A549 treated with DMSO at 1 μM for 4 hours (cell line): ENCODE results near the gene CLTCL1. TPM values are rescaled to one million over a fixed set of nuclear protein-coding genes. Genes with fewer than 3 reads are reported as not detected.

ENCODE experiments used
- total RNA-seq: library from RNA; stranded (reverse); fragments of 200-300 nt; extraction: Qiagen RNA extraction; gene quantifications from 5 replicates; pipeline ENCODE4 v1.2.3, GENCODE V29; 2022; ENCODE audit warnings: low read depth

Gene CLTCL1
- 4.6 to 6.0 TPM (median 5.4 TPM) in 5 replicates for total RNA-seq

DNA sequence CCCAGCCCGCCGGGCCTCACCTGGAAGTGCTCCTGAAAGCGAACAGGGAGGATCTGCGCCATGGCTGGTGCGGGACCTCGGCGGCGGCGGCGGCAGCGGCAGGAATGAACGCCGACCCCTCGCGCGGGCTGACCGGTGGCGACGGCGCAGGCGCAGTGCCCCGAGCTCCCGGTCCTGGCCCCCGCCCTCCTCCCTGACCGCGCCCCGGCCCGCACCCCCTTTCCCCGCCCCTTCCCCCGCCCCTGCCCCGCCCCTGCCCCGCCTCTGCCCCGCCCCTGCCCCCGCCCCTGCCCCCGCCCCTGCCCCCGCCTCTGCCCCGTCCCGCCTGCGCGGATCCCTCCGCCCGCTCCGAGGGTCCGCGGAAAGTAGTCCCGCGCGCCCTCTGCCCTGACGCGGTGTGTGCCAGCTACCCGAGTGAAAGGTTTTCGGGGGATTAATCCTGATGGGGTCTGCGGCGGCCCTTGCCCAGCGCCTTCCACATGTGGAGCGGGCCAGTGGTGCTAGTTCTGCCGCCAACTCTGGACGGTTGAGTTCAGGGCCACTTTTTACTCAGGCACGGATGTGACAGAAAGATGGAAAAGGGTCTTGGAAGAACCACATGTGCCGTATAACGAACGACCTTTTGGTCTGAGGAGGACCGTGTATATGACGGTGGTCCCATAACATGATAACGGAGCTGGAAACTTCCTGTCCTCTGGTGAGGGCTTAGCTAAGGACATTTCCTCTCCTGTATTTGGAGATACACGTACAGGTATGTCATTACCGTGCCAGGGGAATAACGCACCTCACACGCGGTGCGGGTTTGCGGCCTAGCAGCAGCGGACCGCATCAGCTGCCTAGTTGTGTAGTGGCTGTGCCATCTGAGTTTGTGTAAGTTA lies at the start of gene CLTCL1:
Gene CLTCL1 (minus strand): TSS at position 140 of the 878 bp plus-strand sequence. CDS start 78 bp downstream, at position 62.

DNA sequence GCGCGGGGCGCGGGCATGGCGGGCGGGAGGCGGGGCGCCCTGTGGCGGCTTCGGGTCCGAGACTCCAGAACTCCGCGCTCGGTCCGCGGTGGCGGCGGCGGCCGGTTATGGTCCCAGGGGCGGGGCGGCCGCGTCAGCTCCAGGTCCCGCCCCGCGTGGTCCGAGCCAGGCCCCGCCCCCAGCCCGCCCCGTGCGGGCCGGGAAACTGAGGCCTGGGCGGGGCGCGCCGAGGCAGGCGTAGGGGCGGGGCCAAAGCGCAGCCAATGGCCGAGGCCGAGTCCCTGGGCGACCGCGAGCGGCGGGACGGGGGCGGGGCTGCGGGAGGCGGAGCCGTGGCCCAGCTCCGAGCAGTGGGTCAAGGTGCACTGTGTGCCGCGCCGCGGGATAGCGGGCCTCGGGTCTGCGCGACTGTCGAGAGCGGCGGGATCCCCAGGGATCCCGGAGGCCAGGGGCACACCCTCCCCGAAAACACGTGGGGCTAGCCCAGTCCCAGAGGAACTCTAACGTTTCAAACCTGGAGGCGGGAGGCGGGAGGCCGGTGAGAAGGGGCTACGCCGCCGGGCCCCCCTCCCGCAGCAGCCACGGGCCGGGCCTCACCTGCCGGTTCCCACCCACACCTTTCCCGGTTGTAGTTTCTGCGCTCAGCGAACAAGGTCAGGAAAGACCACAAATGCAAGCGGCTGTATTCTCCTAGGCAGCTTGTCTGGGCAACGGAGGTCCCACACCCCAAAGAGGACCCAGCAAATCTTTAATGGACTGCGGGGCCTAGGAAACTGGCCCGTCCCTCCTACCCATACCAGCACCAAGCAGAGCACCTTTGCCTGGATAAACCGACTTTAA lies 112.6 kb downstream of the CLTCL1 start, which contains the start of gene SLC25A1:
Gene SLC25A1 (minus strand): TSS at position 80 of the 840 bp plus-strand sequence. CDS start 63 bp downstream, at position 17.

DNA sequence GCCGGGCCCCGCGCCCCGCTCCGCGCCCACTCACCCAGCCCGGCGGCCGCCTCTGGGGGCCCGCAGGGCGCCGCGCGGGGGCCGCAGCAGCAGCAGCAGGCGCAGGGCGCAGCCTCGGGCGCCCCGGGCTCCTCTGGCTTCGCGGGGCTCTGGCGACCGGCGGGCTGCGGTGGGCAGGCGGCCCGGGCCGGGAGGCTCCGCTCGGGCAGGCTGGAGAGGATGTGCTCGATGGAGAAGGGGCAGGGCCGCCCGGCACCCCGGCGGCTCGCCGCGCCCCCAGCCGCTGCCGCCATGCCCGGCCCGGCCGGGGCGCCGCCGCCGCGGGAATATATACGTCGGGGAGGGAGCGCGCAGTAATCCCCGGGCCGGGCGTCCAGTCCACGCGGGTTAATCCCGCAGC lies 141.5 kb downstream of the CLTCL1 start, which contains the start of gene GSC2:
Gene GSC2 (minus strand): TSS at position 302 of the 400 bp plus-strand sequence. CDS start 9 bp downstream, at position 293.

DNA sequence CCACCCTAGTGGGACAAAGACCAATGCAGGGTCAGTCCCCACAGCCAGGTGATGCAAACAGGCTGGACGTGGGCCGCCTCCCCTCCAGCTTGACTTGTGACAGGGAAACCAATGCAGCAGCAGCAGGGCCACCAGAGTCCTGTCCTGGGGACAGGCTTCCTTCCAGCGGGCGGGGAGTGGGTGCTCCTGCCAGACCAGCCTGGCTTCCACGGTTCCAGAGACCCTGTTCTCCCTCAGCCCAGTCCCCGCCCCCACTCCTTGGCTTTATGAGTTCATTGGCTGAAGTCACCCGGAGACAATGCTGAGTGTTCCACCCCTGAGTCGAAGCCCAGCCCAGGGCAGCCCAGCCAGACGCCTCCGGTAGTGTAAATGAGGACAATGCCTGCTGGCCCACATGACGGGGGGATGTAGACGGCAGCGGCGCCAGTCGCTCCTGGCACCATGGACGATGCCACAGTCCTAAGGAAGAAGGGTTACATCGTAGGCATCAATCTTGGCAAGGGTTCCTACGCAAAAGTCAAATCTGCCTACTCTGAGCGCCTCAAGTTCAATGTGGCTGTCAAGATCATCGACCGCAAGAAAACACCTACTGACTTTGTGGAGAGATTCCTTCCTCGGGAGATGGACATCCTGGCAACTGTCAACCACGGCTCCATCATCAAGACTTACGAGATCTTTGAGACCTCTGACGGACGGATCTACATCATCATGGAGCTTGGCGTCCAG lies 160.4 kb downstream of the CLTCL1 start, which contains the start of gene TSSK2:
Gene TSSK2 (plus strand): TSS at position 350 of the 726 bp plus-strand sequence. CDS start 92 bp downstream, at position 442.

Other genes with a start within 250 kb of the CLTCL1 start
- gene DGCR2, start 169.3 kb downstream of the CLTCL1 start, total RNA-seq, result 19.0 to 23.2 TPM (median 21.0 TPM) in 5 replicates
- gene TSSK2, start 160.4 kb downstream of the CLTCL1 start, total RNA-seq, result 0.07 TPM in 1 of 5 replicates, not detected in the others
- 11.2 to 12.8 TPM (median 11.9 TPM) in 5 replicates for gene ESS2, start 147.1 kb downstream of the CLTCL1 start, total RNA-seq
- not detected in 5 replicates for gene GSC2, start 141.4 kb downstream of the CLTCL1 start, total RNA-seq
- 49.0 to 63.2 TPM (median 57.0 TPM) in 5 replicates for gene SLC25A1, start 113.0 kb downstream of the CLTCL1 start, total RNA-seq
- 19.6 to 25.2 TPM (median 23.6 TPM) in 5 replicates for gene HIRA, start 140.0 kb upstream of the CLTCL1 start, total RNA-seq
- 41.4 to 47.6 TPM (median 44.7 TPM) in 5 replicates for gene MRPL40, start 140.8 kb upstream of the CLTCL1 start, total RNA-seq
- 11.5 to 15.0 TPM (median 14.4 TPM) in 5 replicates for gene C22orf39, start 156.0 kb upstream of the CLTCL1 start, total RNA-seq
- 94.8 to 99.6 TPM (median 98.3 TPM) in 5 replicates for gene UFD1, start 187.5 kb upstream of the CLTCL1 start, total RNA-seq
- 23.5 to 26.4 TPM (median 24.8 TPM) in 5 replicates for gene CDC45, start 188.2 kb upstream of the CLTCL1 start, total RNA-seq
- gene CLDN5, start 232.7 kb upstream of the CLTCL1 start, total RNA-seq, result not detected in 5 replicates